Tibial nerve (tissue), 4 donors: ENCODE data around the gene SELENOF.

ENCODE experiments used
- CTCF ChIP-seq, 5 experiments: fragments of 200-600 bp in 3 of 5; fragments of 450-650 bp in 2 of 5; sonication (generic) in 3 of 5; IDR thresholded peaks; one replicate each; pipeline ENCODE4 v1.5.1; 2016 to 2019; ENCODE audit warnings: antibody characterized with exemption in 5 of 5, mild to moderate bottlenecking in 3 of 5, moderate library complexity in 2 of 5
- EP300 ChIP-seq, 2 donors: sonication (generic); formaldehyde crosslinking; IDR thresholded peaks; one replicate each; pipeline ENCODE4 v1.6.1; 2017; ENCODE audit warnings: antibody characterized with exemption in 2 of 2, mild to moderate bottlenecking in 1 of 2
- POLR2A ChIP-seq, 2 donors: fragments of 450-650 bp; IDR thresholded peaks; one replicate each; pipeline ENCODE4 v1.6.1; 2017; ENCODE audit warnings: antibody characterized with exemption in 2 of 2, mild to moderate bottlenecking in 2 of 2, moderate library complexity in 2 of 2

GRCh38 chr1:86856196-86856595, 57.7 kb downstream of the SELENOF start:
- TF ChIP-seq CTCF (IDR thresholded peaks at IDR 0.05) (no peak), POLR2A (IDR thresholded peaks at IDR 0.05) (no peak), EP300 (IDR thresholded peaks at IDR 0.05) (no peak)
